DMS79 treated with DMSO at 0.1 percent for 48 hours (cell line): ENCODE data around the gene PHACTR1.
A peak's percentile ranks its signal among the peaks of the same experiment; 100 is the strongest.

Source experiments
- DNase-seq: peaks from one replicate; lab custom pipeline; 2025; lab: John Stamatoyannopoulos, UW

Gene PHACTR1

DNA sequence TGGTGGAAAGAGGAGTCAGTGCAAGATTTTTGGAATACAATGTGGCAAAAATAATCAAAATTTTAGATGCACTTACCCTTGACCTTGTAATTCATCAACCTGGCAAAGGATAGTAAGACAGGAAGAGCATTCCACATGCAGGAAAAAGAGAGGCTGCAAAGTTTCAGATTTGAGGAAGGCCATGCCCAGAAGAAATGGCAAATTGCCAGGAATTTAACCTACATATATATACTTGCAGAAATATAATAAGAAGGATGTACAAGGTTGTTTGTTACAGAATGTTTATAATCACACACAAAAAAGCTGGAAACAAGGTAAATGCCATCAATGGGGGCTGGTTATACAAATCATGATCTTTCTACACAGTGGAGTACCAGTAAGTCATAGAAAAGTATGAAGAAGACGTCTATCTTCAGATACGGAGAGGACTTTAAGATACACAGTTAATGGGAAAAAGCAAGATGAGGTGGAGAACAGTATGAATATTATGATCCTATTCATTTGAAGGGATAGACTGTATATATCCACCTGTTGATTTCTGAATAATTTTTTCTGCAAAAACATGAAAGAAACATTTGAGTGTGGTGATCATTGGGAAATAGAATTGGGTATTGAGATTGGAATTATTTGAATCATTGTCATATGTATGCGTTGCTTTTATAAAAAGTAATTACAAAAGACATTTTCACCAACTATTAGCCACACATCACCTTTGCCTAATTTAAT is 358.0 kb downstream of the PHACTR1 start:
- DNase-seq, result no peak

DNA sequence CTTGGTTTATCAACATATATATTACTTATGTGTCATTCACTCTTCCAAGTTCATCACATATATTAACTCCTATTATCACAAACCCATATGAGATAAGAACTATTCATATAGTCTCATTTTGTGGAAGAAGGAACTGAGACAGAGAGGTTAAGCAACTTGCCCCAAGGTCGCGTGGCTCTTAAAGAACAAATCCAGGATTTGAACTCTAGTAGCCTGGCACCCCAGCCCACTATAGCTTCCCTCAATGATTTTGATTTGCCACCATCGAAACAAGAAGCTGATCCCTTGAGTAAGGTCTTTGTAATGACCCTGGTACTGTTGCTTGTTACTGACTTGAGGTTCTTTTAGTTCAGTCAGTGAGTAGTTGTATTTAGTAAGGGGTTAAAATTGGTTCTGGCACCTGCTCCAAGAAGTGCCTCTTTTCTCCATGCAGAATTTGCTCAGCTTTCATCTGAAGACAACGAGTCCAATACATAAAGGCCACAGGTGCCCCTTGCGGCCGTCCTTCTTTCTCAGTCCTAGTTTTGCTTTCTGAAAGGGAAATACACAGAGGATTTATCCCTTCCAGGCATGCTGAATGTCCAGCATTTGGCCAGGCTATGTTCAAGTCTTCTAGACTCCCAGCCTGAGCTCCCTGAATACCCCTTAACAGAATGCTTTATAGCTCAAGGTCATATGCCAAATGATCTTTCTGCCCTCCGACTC is 358.7 kb downstream of the PHACTR1 start:
- DNase-seq, result no peak

GRCh38 chr6:13076575-13076974 is 360.0 kb downstream of the PHACTR1 start:
- DNase-seq, result no peak

DNA sequence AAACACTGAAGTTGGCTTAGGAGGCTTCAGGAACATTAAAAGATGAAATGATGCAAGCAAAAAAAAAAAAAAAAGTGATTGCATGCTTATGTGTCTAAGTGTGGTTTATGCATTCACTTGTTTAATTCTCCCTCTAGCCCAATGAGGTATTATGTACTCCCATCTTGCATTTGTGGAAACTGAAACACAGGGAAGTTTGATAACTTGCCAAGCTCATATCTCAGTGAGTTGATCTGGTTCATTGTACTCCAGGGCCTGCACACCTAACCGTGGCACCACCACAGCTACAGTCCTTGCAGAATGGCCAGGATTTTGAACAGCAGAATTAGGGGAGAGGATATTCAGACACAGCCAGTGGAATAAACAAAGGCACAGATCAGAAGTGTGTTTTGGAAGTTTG is 360.6 kb downstream of the PHACTR1 start:
- no peak for DNase-seq

DNA sequence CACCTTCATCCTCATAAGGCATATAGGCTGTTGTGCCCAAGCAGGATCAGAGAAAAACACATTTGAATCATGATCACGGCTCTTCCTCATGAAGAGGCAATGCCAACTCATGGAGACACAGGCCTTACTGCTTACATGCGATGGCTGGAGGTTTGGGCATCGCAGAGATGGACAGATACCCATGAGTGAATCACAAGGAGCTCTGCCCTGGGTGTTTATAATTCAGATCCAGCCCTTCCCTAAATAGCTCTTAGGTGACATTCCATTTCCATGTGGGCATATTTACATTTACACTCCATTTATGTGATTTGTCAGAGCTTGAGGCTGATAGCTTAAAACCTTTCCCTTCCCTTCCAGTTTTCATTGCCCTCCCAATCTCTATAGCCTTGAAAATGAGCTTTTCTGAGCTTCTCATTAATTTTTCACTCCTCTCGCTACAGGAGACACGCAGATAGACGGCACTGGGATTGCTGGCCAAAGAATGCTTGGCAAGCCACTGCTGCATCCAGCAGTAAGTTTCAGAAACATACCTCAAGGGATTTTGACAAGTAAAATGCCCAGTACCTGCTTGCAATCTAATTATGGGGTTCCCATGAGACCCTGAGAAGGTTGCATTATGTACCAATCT is 362.6 kb downstream of the PHACTR1 start:
- DNase-seq, result no peak

- no peak for DNase-seq
These were observed 364.1 kb downstream of the PHACTR1 start for GRCh38 chr6:13080462-13081188.

DNA sequence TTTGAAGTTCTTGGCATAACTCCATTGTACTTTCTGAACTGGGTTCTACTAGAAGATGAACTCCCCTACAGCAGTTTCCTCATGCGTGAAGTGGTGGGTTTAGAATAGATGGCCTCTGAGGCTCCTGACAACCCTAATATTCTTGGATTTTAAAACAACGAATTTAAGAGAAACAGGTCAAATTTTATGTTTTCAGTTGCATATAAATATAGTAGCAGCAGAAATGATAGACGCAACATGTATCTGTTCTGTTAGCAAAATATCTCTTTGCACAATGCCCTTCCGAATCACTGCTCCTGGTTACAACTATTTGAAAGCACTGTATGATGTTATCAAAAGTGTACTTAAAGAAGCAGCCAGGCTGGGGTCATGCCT is 364.6 kb downstream of the PHACTR1 start:
- DNase-seq, result no peak

DNA sequence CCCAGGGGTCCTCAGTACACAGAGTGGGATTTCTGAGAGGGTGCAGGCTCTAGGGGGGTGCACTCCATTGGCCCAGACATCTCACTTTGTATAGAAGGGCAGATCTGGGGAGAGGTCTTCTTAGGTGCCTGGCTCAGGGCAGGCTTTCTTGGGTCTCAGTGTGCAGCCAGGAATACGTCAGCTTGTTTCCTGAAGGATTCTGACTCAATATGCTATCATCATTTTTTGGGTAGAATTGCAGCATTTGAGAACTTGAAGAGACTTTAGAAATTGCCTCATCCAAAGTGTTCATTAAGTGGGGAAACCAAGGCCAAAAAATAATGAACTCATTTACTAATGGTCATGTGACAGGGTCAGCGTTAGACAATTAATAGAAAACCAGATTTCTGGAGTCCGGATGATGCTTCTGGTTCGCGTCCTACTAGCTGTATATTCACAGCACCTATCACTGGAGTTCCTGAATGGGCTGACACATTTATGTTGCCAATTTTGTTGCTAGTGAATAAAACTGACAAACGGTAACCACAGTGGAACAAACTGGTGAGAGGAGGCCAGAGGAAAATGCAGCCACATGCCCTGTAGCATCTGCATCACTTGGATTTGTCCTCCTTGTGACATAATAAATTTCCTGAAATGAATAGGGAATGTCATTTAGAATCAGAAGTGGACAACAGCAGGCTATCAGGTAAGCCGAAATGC is 372.9 kb downstream of the PHACTR1 start:
- DNase-seq, result no peak

GRCh38 chr6:13091192-13091591 is 374.6 kb downstream of the PHACTR1 start:
- no peak for DNase-seq

- no peak for DNase-seq
These were observed 378.3 kb downstream of the PHACTR1 start for GRCh38 chr6:13094781-13095425.

GRCh38 chr6:13096084-13096483 is 379.5 kb downstream of the PHACTR1 start:
- no peak for DNase-seq

DNA sequence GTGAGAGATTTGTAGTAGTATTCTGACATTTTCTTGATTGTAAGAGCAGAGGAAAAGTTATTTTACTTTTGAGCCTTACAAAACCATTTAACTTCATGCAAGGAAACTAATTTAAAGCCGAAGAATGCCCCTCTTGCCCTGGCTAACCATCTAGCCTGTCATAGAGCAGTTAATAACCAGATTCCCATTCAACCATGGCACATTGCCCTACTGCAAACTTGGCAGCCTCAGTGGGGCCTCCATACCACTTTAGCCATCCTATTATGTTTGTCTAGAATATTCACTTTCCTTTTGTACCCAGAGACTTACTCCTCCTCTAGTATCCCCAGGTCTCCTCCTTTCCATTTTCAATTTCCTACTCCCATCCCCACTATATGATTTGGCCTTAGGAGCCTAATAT is 380.9 kb downstream of the PHACTR1 start:
- DNase-seq, result no peak

DNA sequence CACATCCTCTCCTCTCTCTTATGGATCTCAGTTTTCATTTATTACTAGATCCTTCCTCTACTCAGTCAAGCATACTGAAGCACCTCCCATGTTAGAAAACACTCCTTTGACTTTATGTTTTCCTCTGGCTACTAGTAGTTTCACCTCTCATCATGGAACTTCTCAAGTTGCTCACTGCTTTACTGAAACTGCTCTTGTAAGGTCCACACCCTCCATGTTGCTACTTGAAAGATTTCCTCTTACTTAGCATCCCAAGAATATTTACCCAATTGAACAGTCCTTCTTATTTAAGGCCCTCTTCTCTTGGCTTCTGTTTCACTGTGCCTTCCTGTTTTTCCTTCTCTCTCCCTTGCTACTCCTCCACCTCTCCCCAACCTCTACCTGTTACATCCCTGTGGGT is 381.4 kb downstream of the PHACTR1 start:
- no peak for DNase-seq

DNA sequence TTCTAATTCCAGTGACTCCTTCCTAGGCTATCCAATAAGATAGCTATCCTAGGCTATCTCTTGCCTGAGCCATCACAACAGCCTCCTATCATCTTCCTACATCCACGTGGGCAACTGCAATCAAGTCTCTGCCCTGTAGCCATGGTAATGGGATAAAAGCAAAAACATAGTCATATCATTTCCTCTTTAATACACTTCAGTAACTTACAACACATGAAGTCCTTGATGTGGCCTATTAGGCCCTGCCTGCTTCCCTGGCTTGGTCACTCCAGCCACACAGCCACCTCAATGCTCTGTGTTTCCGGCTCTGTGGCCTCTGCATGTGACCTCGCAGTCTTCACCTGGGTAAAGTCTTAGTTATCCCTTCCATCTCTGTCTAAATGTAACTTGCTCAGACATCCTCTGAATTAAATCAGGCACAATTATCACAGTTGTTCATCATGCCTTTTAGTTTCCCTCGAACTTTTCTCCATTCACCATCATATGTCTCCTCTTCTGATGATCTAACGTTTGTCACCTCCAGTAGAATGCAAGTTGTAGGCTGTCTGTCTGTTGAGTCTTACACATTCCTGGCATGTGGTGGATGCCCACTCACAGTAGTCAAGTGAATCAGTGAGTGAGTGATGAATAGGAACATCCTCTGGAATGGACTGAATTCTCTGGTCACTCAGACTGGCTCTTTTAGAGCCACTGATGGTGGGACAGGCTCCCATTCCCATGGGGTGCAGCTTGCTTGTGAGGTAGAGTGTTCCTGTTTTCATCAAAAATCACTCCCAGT is 382.4 kb downstream of the PHACTR1 start:
- DNase-seq, result no peak

- DNase-seq, result no peak
These were observed 383.2 kb downstream of the PHACTR1 start for GRCh38 chr6:13099771-13100170.

DNA sequence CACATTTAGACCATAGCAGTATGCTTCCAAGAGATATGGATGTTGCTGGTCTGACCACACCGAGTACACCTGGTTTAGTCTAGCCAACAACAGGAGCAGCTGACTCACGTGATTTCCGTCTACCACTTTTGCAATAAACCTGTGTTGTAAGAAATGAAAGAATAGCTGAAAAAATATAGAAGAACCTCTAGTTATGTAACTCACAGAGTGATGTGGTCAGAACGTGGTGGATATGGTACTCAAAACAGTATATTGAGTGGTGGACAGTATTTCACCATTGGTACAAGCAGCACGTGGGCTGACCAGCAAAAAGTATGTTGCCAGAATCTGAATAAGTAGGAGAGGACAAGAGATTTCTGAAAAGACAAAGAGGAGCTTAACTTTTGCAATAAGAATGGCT is 384.8 kb downstream of the PHACTR1 start:
- no peak for DNase-seq

- no peak for DNase-seq
These were observed 385.4 kb downstream of the PHACTR1 start for GRCh38 chr6:13101985-13102384.

DNA sequence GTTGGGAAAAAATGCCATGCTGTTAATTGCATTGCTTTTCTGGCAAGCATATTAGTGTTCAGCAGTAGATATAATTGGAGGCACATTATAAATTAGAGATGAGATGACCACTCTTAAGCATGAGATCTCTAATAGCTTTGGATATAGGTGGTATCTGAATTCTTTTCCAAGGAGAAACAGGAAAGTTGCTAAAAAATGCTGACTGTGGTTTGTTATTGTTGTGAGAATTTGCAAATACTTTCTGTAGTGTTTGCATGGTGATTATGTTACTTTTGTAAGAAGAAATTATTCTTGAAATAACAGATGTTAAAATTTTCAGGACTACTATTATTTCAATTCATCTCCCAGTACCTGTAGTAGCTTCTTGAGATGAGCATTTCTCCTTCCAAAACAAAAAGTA is 386.6 kb downstream of the PHACTR1 start:
- DNase-seq, result no peak

DNA sequence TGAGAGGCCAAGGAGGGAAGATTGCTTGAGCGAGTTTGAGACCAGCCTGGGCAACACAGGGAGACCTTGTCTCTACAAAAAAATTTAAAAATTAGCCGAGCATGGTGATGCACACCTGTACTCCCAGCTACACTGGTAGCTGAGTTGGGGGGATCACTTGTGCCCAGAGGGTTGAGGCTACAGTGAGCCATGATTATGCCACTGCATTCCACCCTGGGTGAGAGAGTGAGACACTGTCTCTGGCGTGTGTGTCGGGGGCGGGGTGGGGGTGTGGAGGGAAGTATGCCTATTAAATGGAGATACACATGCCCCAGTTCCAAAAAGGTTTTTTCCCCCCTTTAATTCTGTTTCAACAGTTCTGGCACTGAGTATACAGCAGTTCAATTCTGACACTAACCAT is 388.6 kb downstream of the PHACTR1 start:
- DNase-seq, result no peak

DNA sequence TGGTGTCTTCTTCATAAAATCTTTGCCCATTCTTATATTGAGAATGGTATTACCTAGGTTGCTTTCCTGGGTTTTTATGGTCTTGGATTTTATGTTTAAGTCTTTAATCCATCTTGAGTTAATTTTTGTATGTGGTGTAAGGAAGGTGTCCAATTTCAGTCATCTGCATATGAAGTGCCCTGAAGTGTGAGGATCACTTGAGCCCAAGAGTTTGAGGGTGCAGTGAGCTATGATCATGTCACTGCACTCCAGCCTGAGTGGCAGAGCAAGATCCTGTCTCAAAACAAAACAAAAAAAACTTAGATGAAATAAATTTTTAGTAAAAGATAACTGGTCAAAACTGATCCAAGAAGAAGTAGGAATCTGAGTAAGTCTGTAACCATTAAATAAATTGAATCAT is 396.4 kb downstream of the PHACTR1 start:
- peak; percentile 3 for DNase-seq

DNA sequence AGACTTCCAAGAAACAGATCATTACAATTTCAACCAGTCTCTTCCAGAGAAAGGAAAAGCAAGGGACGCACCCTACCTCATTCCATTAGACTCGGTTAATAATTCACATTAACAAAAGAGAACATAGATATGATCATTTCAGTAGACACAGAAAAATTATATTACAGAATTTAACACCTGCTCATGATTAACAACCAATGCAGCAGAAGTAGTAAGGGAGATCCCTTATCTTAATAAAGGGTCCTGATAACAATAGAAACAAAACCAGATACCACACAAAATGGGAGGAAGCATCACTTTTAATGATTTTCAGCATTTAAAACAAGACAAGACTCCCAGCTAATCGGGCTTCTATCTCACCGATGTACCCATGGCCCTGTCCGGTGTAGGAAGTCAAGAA is 396.8 kb downstream of the PHACTR1 start:
- DNase-seq, result no peak
